Stimulated activated CD4-positive, alpha-beta T cell treated with anti-CD3 and anti-CD28 coated beads, Interleukin-1b, Interleukin-23, amount 100 ng/mL, for 48 hours (primary cell): Measurements from ENCODE around the gene CIROP.
"Not testable (repeated sequence)": the region's sequence is repeated elsewhere in the genome, so short reads cannot be mapped to it uniquely, and the experiment has no call there.

Experiments
- DNase-seq: peaks from one replicate; pipeline ENCODE4 v3.0.0-alpha.2; 2020

Gene CIROP

GRCh38 chr14:23113431-23114119, 8.8 kb upstream of the CIROP start:
- DNase-seq = no peak

DNA sequence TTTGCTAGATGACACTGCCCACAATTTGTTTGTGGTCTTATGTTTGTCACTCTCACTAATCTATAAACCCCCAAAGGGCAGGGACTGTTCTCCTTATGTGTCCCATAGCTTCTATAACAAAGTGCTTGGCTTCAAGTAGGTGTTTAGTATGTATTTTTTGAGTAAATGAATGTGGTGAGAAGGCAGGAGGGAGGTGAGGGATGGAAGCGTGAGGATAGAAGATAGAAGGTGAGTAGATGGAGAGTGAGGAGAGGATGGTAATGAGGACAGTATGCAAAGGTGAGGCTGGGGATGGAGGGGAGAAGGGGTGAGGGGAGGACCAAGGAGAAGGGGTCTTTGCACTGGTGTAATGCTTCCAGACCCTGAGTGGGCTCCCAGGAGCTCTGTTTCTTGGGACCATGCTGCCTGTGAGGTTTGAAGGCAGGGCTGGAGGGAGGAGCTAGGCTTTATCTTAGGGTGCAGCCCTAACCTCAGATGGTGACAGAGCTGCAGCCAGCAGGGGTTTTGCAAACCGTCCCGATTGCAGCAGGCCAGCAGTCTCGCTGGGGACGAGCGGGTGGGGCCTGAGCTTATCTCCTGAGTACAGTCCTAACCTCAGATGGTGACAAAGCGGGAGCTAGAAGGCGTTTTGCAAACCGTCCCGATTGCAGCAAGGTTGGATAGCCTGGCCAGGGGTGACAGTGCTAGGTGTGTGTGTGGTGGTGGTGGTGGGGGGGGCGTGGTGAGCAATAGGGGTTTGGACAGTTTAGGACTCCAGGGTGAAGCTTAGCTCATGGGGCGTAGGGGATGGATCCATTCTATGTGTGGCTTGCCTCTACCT, 7.8 kb upstream of the CIROP start:
- DNase-seq = no peak

GRCh38 chr14:23110579-23111365, 6.0 kb upstream of the CIROP start:
- no peak for DNase-seq

DNA sequence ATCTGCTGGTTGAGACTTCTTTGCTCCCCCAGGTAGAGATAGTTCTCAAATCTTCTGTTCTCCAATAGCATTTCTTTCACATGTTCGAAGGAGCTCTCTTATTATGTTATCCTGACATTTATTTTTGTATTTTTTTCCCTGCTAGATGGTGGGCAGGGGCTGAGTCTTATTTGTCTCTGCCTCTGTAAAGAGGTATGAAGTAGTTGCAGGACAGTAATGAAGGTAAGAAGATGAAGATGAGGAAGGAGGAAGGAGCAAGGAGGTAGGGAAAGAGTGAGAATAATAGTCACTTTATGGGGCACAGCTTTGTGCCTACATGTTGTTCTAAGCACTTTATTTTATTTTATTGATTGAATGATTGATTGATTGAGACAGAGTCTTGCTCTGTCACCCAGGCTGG, 5.0 kb upstream of the CIROP start:
- DNase-seq = no peak

GRCh38 chr14:23108169-23108568, 3.4 kb upstream of the CIROP start:
- not testable (repeated sequence) for DNase-seq

DNA sequence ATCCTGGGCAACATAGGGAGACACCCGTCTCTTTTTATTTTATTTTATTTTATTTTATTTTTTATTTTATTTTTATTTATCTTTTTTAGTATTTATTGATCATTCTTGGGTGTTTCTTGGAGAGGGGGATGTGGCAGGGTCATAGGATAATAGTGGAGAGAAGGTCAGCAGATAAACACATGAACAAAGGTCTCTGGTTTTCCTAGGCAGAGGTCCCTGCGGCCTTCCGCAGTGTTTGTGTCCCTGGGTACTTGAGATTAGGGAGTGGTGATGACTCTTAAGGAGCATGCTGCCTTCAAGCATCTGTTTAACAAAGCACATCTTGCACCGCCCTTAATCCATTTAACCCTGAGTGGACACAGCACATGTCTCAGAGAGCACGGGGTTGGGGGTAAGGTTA, 2.8 kb upstream of the CIROP start:
- not testable (repeated sequence) for DNase-seq

DNA sequence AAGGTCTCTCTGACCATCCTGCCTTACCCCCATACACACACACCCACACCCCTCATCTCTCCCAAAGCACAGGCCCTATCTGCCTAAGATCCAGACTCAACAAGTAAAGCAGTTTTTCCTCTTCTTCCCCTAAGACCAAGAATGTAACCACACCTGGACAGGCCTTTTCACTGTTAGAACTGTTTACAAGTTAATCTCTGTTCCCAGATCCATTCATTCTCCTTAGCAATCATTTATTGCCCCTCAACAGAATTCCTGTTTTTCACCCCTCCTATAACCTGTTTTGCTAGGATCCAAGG, 1.9 kb upstream of the CIROP start:
- no peak for DNase-seq

DNA sequence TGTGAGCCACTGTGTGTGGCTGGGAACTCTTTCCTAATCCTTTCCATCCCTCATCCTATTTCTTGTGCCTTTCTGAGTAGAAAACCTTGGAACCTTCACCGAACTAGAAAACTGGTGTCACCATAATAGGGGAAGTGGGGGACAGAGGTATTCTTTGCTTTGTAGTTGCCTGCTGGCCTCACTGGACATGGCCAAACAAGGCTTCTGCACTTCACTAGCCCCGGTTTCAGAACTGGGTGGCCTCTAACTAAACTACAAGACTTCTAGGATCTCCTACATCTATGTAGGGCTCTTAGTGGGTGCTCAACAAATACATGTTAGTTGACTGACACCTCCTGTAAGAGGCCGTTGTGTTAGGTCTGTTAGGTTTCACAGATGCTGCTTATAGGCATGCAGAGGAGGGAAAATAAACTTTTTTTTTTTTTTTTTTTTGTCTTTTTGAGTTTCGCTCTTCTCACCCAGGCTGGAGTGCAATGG, 597 bp upstream of the CIROP start:
- no peak for DNase-seq

DNA sequence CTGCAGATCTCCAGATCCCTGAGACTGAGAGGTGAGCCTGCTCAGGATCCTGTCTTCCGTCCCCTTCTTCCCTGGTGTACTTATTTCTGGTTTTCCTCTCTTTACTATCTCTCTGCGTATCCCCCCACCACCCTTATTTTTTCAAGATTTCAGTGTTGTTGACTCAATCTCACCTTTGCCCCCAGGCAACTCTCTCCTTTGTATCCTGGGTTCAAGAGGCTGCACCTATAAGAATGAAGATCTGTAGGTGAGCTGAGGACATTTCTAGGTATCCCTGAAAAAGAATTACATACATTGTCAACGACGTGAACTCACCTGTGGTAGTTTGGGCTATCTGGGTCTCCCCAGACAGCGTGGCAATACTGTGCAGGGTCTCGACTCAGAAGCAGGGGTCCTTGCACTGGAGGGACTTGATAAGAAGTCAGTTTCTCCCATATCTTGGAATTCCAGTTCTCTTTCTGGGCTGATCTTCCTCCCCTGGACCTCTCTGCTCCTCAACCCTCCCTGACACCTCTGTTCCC, 659 bp downstream of the CIROP start:
- no peak for DNase-seq

- DNase-seq = no peak
Measured at GRCh38 chr14:23103581-23103980, 1.2 kb downstream of the CIROP start.

- no peak for DNase-seq
Measured at GRCh38 chr14:23102801-23103200, 2.0 kb downstream of the CIROP start.

DNA sequence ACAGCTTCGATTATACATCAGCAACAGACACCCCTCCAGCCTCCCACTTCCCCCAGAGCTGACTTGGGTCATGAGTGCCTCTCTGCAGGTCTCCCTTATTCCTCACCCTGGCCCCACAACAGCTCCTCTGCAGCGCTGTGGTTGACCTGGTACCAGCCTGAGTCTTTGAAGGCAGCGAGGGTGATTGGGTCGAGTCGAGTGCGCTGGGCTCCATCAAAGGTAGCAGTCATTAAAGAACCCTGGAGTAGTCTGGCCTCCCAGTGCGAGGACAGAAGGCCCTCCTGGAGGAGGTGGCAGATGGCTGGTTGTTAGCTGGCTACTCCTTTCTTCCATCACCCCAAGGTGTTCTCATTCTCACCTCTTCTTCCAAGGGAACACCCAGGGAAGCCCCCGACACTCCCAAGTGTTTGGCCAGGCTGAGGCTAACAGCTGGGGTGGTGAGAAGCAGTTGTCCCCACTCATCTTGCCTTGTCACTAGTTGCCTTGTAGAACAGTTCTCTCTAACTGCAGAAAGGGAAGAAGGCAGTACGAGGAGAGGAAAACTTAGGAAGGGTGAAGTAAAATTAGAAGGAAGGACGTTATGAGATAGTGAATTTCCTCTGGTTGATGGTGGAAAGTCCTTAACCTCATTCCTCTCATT, 2.7 kb downstream of the CIROP start:
- no peak for DNase-seq

DNA sequence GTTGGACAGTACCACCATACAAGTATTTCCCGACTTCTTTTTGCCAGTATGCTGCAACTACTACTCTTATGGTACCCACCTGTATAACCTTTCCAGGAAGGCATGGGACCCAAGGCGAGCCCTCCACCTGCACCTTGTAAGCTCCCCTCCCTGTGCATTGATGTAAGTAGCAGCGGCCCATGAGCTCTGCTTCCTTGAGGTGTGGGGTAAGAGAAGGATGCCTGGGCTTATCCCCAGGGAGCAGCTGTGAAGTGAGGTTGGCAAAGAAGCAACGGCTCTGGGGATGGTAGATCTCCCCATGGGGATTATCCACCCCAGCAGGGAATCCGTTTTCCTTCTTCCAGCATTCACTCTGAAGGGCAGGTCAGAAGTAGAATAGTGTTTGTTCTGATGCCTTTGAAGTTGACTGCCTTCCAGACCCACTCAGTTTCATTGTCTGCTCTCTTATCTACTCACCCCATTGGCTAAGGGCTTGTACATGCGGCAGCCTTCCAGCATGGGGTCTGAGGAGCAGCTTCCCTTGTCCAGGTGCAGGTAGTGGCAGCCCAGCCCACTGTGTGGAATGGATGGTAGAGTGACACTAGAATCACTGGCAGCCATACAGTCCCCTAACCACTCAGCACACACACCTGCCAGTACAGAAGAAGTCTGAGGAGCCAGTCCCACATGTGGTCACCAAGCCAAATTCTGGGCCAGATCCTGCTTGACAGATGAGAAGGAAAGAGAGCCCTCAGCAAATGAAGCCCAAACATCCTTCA, 3.4 kb downstream of the CIROP start:
- DNase-seq = no peak

DNA sequence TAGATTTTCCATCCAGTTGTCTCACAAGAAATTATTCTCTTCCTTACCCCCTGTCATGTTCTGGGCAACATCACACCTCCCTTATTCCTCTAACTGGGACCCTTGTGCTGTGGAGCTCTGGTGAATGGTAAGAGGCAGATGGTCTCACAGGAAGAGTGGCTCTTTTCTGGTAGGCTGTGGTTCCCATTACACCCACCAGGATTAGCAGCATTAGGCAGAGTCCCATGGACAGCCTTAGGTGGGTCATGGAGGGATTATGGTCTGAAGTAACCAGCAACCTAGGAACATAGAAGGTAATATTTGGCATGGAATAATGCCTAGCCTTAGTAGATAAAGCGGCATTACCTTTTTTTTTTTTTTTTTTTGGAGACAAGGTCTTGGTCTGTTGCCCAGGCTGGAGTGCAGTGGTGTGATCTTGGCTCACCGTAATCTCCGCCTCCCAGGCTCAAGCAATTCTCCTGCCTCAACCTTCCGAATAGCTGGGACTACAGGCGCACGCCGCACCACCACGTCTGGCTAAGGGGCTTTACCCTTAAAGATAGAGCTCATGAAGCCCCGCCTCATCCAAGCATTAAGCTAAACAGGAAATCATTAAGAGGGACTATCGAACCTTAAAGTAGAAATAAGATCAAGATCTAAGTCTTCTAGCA, 5.5 kb downstream of the CIROP start:
- no peak for DNase-seq

DNA sequence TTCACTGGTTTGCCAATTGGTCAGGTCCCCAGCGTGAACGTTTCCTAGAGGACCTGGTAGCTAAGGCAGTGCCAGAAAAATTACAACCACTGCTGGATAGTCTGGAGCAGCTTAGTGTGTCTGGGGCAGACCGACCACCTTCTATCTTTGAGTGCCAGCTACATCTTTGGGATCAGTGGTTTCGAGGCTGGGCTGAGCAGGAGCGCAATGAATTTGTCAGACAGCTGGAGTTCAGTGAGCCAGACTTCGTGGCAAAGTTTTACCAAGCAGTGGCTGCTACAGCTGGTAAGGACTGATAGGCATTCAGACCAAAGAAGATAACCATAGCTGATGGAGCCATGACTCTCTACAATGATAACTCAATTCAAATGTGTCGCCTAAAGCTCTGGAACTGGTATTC, 7.0 kb downstream of the CIROP start:
- DNase-seq = no peak

- DNase-seq = peak; percentile 99
Measured at GRCh38 chr14:23095196-23096108, 9.3 kb downstream of the CIROP start, which contains the start of gene C14orf119. Gene C14orf119, plus strand, starts transcription at chr14:23095505. Its CDS starts 2,154 bp downstream, at chr14:23097659.

DNA sequence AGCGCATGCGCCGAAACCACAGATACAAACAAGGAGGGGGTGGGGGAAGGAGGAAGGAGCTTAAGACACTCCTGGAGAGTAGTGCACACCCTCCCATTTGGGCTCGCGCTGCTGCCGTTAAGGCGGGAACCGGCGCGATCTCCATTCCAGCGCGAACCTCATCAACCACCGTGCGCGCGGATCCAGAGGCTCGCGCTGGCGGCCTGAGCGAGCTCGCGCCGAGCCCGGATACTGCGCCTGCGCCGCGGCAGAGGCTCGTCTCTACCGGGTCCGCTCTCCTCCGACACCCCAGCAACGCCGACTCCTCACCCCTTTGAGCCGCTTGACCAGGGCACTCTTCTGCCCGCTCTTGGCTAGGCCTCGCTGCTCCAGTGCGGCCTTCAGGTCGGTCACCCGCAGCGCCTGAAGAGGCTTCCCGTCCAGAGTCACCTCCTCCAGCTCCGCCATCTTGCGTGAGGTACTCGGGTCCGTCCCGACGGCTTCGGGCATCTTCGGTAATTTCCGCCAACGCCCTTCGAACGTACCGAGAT, 10.1 kb downstream of the CIROP start, which contains the start of gene ACIN1:
ACIN1 (minus strand) TSS at position 471 of the 530 bp plus-strand sequence; CDS start at position 447, 24 bp downstream.
- peak; percentile 75 for DNase-seq

DNA sequence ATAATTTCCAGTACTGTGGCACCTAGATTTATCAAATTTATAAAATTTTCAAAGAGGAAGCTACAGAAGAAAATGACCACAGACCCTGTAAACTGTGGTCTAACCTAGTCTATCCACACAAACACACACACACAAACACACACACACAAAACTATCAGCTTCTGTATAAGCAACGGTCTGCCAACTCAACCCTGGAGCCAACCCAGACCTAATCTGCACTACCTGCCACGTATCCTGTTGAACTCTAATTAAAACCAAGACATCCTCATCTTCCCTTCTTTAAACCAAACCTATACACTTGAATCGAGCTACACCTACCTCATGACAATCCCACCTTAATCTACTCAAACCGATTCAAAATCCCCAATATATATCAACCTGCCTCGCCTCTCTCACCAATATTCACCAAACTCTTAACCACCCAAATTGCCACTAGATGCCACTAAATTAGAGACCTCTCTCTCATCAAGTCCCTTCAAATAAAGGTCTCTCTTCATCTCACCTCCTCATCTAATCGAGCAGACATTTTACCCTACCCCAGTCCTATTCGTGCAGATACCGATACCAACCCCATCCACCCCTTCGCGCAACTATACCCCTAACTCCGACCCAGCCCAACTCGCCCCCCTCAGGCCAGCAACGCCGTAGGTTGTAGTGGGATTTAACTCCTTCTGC, 10.7 kb downstream of the CIROP start:
- no peak for DNase-seq

- DNase-seq = no peak
Measured at GRCh38 chr14:23093526-23093925, 11.3 kb downstream of the CIROP start.
